ENCODE data around the gene EPRS1. TPM values are rescaled to one million over a fixed set of nuclear protein-coding genes. Genes with fewer than 3 reads are reported as not detected.
"Not testable (repeated sequence)": the region's sequence is repeated elsewhere in the genome, so short reads cannot be mapped to it uniquely, and the experiment has no call there.

The EPRS1 gene
- total RNA-seq, 1 experiment from 2014 or later = 612 TPM

DNA sequence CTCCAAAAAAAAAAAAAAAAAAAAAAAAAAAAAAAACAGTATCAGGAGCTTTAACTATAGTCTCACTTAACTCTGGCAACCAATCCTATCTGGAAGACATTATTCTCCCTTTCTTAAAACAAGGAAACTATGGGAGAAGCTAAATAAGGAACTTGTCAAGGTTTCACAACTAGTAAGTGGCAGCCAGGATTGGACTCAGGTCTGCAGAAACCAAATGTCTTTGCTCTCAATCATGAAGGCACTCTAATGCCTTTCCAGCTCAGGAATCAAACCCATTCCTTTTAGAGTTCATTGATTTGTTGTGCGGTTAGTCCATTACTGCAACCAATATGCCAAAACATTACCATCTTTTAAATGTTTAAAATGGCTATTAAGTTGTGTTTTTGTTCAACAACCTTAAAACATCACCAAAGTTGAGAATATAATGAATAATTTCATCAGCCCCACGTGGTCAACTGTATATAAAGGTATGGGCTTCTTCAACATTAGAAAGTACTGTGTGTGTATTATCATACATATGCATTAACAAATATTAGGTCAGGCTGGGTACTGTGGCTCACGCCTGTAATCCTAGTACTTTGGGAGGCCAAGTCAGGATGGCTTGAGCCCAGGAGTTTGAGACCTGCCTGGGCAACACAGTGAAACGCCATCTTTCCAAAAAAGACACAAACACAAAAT is 1.5 kb downstream of the EPRS1 start:
- Mint-ChIP-seq H3K4me3 (ENCODE audit: unreplicated experiment) (peak overlapping the region; percentile 100), H3K36me3 (ENCODE audit: insufficient read depth, unreplicated experiment) (peaks cover 56% of the 10 kb centered on the region), H3K27me3 (ENCODE audit: insufficient read depth, unreplicated experiment) (no peaks in the 10 kb centered on the region), H3K27ac (ENCODE audit: low read depth, unreplicated experiment) (peak overlapping the region; percentile 99), H3K4me1 (ENCODE audit: insufficient read depth, unreplicated experiment) (peaks cover 21% of the 10 kb centered on the region), H3K9me3 (ENCODE audit: unreplicated experiment) (no peaks in the 10 kb centered on the region)
- ChIA-PET POLR2A (interaction anchor here (0.6 to 1.5 kb wide), 7 partner anchors 12 to 53 kb away, joined by 3 to 7 read pairs (median 4); partner anchors contain the start of genes BPNT1 and IARS2), CTCF (interaction anchor here (0.6 to 1.3 kb wide), 5 partner anchors 20 to 113 kb away, joined by 3 to 6 read pairs (median 3); no protein-coding TSS in a partner anchor)
- intact Hi-C loops (cut with micrococcal nuclease) = loop anchor here (5.0 kb wide), 1 partner anchor 38 kb away; no protein-coding TSS in a partner anchor
- no peak for TF ChIP-seq CTCF (IDR thresholded peaks at IDR 0.05; ENCODE audit: unreplicated experiment)
- peak; percentile 33 for DNase-seq (ENCODE audit: unreplicated experiment)
- no TSS peak for BruUV-seq (replicated peaks)

- intact Hi-C loops (cut with micrococcal nuclease) = loop anchor here (5.0 kb wide), 1 partner anchor 36 kb away; no protein-coding TSS in a partner anchor
- BruUV-seq (replicated peaks) = no TSS peak
- DNase-seq (ENCODE audit: unreplicated experiment) = no peak
- Mint-ChIP-seq H3K27ac (ENCODE audit: low read depth, unreplicated experiment) (no peak overlapping the region), H3K36me3 (ENCODE audit: insufficient read depth, unreplicated experiment) (peaks cover 67% of the 10 kb centered on the region), H3K9me3 (ENCODE audit: unreplicated experiment) (no peaks in the 10 kb centered on the region), H3K4me1 (ENCODE audit: insufficient read depth, unreplicated experiment) (peaks cover 21% of the 10 kb centered on the region), H3K27me3 (ENCODE audit: insufficient read depth, unreplicated experiment) (no peaks in the 10 kb centered on the region), H3K4me3 (ENCODE audit: unreplicated experiment) (peak overlapping the region; percentile 100)
- no peak for TF ChIP-seq CTCF (IDR thresholded peaks at IDR 0.05; ENCODE audit: unreplicated experiment)
- ChIA-PET CTCF (no interaction called here), POLR2A (no interaction called here)
Measured at GRCh38 chr1:220043646-220044045, 2.7 kb downstream of the EPRS1 start.

DNA sequence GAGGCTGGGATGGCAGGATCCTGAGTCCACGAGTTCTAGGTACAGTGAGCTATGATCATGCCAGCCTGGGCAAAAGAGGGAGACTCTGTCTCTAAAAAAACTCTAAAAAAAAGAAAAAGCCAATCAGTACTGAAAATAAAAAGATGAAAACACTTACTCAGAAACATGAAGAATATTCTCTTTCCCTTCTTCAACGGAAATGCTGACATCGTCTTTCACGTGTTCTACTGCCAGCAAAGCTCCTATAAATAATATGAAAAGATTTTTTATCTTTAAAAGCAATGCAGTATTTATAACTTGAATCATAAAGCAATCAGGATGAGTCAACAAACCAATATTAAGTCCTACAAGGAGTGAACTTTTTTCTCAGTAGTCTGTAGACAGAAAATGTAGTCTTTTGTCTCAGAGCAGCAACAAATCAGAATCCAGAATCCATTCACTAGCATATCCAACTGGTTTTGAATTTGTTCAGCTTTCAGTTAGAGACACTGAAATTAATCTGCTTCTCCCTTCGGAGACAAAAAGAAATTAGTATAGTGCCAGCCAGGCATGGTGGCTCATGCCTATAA is 6.2 kb downstream of the EPRS1 start:
- POLR2A ChIA-PET = interaction anchor here (0.7 to 1.3 kb wide), 4 partner anchors 9 to 854 kb away, joined by 3 to 7 read pairs (median 3); no protein-coding TSS in a partner anchor
- intact Hi-C loops (cut with micrococcal nuclease) = loop anchor here (5.0 kb wide), 1 partner anchor 33 kb away; no protein-coding TSS in a partner anchor
- Mint-ChIP-seq H3K36me3 (ENCODE audit: insufficient read depth, unreplicated experiment) (peaks cover 84% of the 10 kb centered on the region), H3K4me1 (ENCODE audit: insufficient read depth, unreplicated experiment) (peaks cover 33% of the 10 kb centered on the region), H3K27ac (ENCODE audit: low read depth, unreplicated experiment) (no peak overlapping the region), H3K9me3 (ENCODE audit: unreplicated experiment) (no peaks in the 10 kb centered on the region), H3K27me3 (ENCODE audit: insufficient read depth, unreplicated experiment) (no peaks in the 10 kb centered on the region), H3K4me3 (ENCODE audit: unreplicated experiment) (no peak overlapping the region)
- CTCF ChIA-PET = interaction anchor here (0.6 to 1.5 kb wide), 5 partner anchors 8 to 1390 kb away, joined by 3 to 5 read pairs (median 4); no protein-coding TSS in a partner anchor
- DNase-seq (ENCODE audit: unreplicated experiment) = no peak
- TF ChIP-seq CTCF (IDR thresholded peaks at IDR 0.05; ENCODE audit: unreplicated experiment) = no peak
- BruUV-seq (replicated peaks) = no TSS peak

DNA sequence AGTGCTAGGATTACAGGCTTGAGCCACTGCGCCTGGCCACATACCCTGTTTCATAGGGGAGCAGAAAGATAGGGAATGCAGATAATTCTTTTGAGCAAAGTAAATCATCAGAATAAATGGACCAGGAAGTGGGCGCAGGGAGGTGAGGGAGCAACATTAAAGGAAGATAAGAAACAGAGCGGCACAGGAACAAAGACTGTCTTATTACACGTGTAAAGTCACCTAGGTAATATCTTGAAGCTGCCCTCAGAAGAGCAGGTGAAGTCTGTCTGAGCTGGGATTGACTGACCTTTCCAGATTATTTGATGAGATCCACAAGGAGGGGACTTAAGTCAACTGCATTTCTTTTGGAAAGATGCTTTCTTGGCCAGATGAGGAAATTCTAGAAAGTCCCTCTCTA is 7.7 kb downstream of the EPRS1 start:
- H3K9me3 Mint-ChIP-seq (ENCODE audit: unreplicated experiment) = no peaks in the 10 kb centered on the region
- peaks cover 94% of the 10 kb centered on the region for H3K36me3 Mint-ChIP-seq (ENCODE audit: insufficient read depth, unreplicated experiment)
- DNase-seq (ENCODE audit: unreplicated experiment) = no peak
- no peak for TF ChIP-seq CTCF (IDR thresholded peaks at IDR 0.05; ENCODE audit: unreplicated experiment)
- no peak overlapping the region for H3K27ac Mint-ChIP-seq (ENCODE audit: low read depth, unreplicated experiment)
- peaks cover 30% of the 10 kb centered on the region for H3K4me1 Mint-ChIP-seq (ENCODE audit: insufficient read depth, unreplicated experiment)
- ChIA-PET CTCF (interaction anchor here (0.6 to 1.6 kb wide), 8 partner anchors 10 to 1613 kb away, joined by 3 to 6 read pairs (median 4); partner anchors contain the start of gene BPNT1), POLR2A (interaction anchor here (1.3 kb wide), 1 partner anchor 8 kb away, joined by 4 read pairs; no protein-coding TSS in a partner anchor)
- no TSS peak for BruUV-seq (replicated peaks)
- intact Hi-C loops (cut with micrococcal nuclease) = no loop called here
- no peak overlapping the region for H3K4me3 Mint-ChIP-seq (ENCODE audit: unreplicated experiment)
- H3K27me3 Mint-ChIP-seq (ENCODE audit: insufficient read depth, unreplicated experiment) = no peaks in the 10 kb centered on the region

- BruUV-seq (replicated peaks); DNase-seq (ENCODE audit: unreplicated experiment); H3K9me3 Mint-ChIP-seq (ENCODE audit: unreplicated experiment); H3K4me3 Mint-ChIP-seq (ENCODE audit: unreplicated experiment); H3K27me3 Mint-ChIP-seq (ENCODE audit: insufficient read depth, unreplicated experiment); POLR2A ChIA-PET: not testable (repeated sequence)
- CTCF ChIA-PET = interaction anchor here (0.6 to 1.6 kb wide), 6 partner anchors 9 to 855 kb away, joined by 3 to 5 read pairs (median 4); no protein-coding TSS in a partner anchor
- intact Hi-C loops (cut with micrococcal nuclease) = loop anchor here (2.0 kb wide), 1 partner anchor 17 kb away; no protein-coding TSS in a partner anchor
- Mint-ChIP-seq H3K4me1 (ENCODE audit: insufficient read depth, unreplicated experiment) (peaks cover 21% of the 10 kb centered on the region), H3K27ac (ENCODE audit: low read depth, unreplicated experiment) (peak overlapping the region; percentile 4), H3K36me3 (ENCODE audit: insufficient read depth, unreplicated experiment) (peaks cover 98% of the 10 kb centered on the region)
Measured at GRCh38 chr1:220037810-220038209, 8.5 kb downstream of the EPRS1 start.
